Brain microvascular endothelial cell (primary cell): ENCODE results near the gene HNRNPLL.

ENCODE experiments used
- DNase-seq: peaks from one replicate; pipeline ENCODE4 v3.0.0-alpha.2; 2020
- H3K27ac ChIP-seq: fragments of 250-450 bp; sonication (Bioruptor Pico); 2 replicates; pipeline ENCODE4 v1.5.1; 2020; ENCODE audit warnings: mild to moderate bottlenecking, moderate library complexity
- H3K27me3 ChIP-seq: fragments of 250-450 bp; sonication (Bioruptor Pico); replicated peaks from 2 replicates; pipeline ENCODE4 v1.5.1; 2020; ENCODE audit warnings: mild to moderate bottlenecking
- H3K36me3 ChIP-seq: fragments of 250-450 bp; sonication (Bioruptor Pico); replicated peaks from 2 replicates; pipeline ENCODE4 v1.5.1; 2020; ENCODE audit warnings: mild to moderate bottlenecking
- H3K4me3 ChIP-seq: 2 replicates; pipeline ENCODE4 v1.5.1; 2011; ENCODE audit warnings: low read depth, mild to moderate bottlenecking, control low read depth, low read length, moderate library complexity
- CTCF ChIP-seq: IDR thresholded peaks from 2 replicates; pipeline ENCODE4 v1.5.1; 2011; ENCODE audit warnings: low read depth, mild to moderate bottlenecking, moderate library complexity, low read length, control low read depth, inconsistent platforms; ENCODE audit errors: missing control alignments
- in situ Hi-C: cut with HindIII; loops from 2 replicates; pipeline ENCODE4 v1.10.0; 2017; ENCODE audit warnings: low sequenced_read_pairs, low pct_ligation_motif_present

Gene HNRNPLL

DNA sequence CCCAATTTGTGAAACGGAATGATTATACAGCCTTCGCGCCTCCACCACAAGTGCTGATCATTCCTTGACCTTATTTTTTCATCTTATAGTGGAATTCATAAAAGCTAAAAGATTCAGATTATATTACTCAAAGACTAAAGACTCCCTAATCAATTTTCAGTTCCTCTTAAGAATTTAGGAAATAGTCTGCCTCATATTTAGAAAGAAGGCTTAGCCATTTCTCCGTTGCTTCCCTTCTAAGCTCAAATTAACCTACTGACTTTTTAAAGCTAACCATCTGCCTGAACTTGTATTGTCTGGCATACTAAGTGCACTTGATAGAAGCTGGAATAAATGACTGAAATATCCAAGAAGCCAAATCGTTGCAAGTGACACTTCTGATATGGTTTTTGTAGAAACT, 44.7 kb downstream of the HNRNPLL start:
- DNase-seq: no peak
- TF ChIP-seq CTCF: no peak
- Histone ChIP-seq H3K4me3 (no peak overlapping the region), H3K27me3 (no peaks in the 10 kb centered on the region), H3K36me3 (peaks cover 13% of the 10 kb centered on the region), H3K27ac (no peak overlapping the region)
- in situ Hi-C loops: loop anchor here (25.0 kb wide), 1 partner anchor 179 kb away; no protein-coding TSS in a partner anchor

DNA sequence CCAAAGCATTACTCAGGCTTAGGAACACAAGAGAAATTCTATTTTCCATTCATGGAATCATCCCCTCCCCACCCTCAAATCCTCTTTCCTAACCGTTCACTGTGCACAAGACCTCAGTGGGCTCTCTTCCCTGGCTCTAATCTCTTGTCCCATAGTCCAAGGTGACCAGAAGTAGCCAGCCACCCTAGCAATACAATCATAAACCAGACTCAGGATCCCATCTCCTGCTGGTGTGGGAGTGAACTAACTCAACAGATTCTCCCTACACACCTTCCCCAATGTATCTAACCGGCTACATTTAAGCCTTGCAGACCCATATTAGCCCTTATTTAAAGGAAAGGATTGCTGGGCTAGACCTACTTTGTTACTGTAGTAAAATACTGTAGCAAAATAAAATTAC, 45.5 kb downstream of the HNRNPLL start:
- Histone ChIP-seq H3K27ac (no peak overlapping the region), H3K4me3 (no peak overlapping the region), H3K36me3 (peaks cover 13% of the 10 kb centered on the region), H3K27me3 (no peaks in the 10 kb centered on the region)
- no peak for DNase-seq
- in situ Hi-C loops: loop anchor here (25.0 kb wide), 1 partner anchor 180 kb away; no protein-coding TSS in a partner anchor
- TF ChIP-seq CTCF: no peak

DNA sequence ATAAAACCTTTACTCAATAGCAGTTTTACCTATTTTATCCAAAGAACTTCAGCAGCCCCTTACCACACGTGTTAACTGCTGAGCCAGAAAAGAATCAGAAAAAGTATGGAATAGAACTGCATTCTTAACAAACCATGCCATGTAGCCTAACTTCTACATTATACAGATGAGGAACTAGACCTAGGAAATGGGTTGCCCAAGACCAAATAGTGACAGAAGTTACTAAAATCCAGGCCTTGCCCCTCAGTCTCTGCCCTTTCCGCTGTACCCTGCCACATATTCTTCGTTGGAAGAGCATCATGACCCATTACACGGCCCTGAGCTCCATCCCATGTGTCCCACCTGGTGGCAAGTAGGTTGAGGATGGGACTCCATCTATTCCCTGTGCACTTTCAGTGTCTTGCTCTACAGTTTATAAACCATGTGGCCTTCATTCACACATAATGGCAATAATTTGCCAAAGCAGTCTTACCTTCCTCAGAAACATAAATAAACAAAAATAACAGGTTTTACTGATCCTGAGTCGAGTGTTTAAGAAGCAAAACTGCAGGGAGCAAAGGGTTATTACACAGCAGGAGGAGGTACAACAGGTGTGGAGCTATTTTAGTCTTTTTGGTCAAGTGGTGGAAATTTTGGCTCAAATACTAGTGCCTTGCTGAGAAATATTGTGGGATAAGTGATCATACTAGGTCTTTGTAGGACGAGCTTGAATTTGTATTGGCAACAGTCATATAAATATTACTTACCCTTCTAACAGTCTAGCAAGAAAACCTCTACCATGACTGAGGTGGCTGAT, 46.5 kb downstream of the HNRNPLL start:
- in situ Hi-C loops: loop anchor here (25.0 kb wide), 1 partner anchor 181 kb away; no protein-coding TSS in a partner anchor
- no peaks in the 10 kb centered on the region for H3K27me3 ChIP-seq
- peaks cover 9% of the 10 kb centered on the region for H3K36me3 ChIP-seq
- no peak for TF ChIP-seq CTCF
- no peak overlapping the region for H3K27ac ChIP-seq
- no peak overlapping the region for H3K4me3 ChIP-seq
- DNase-seq: no peak

- Histone ChIP-seq H3K27ac (no peak overlapping the region), H3K36me3 (peaks cover 7% of the 10 kb centered on the region), H3K4me3 (no peak overlapping the region), H3K27me3 (no peaks in the 10 kb centered on the region)
- TF ChIP-seq CTCF: peak; percentile 65
- in situ Hi-C loops: loop anchor here (25.0 kb wide), 1 partner anchor 182 kb away; no protein-coding TSS in a partner anchor
- DNase-seq: peak; percentile 44
These were observed 47.6 kb downstream of the HNRNPLL start for GRCh38 chr2:38554973-38555595.

- Histone ChIP-seq H3K36me3 (peaks cover 5% of the 10 kb centered on the region), H3K27me3 (no peaks in the 10 kb centered on the region), H3K4me3 (no peak overlapping the region), H3K27ac (no peak overlapping the region)
- TF ChIP-seq CTCF: no peak
- no peak for DNase-seq
- in situ Hi-C loops: loop anchor here (25.0 kb wide), 1 partner anchor 184 kb away; no protein-coding TSS in a partner anchor
These were observed 49.2 kb downstream of the HNRNPLL start for GRCh38 chr2:38553554-38553953.
